LNCaP clone FGC (cell line): ENCODE data around the gene RANBP9.
A peak's percentile ranks its signal among the peaks of the same experiment; 100 is the strongest.

Experiments
- DNase-seq: peaks from one replicate; pipeline ENCODE4 v3.0.0-alpha.2; 2011; ENCODE audit warnings: low read depth
- H3K4me3 ChIP-seq: 2 replicates; pipeline ENCODE4 v1.5.1; 2011; ENCODE audit warnings: mild to moderate bottlenecking, low read depth, low read length, control low read depth
- CTCF ChIP-seq: IDR thresholded peaks from 2 replicates; pipeline ENCODE4 v1.5.1; 2012; ENCODE audit warnings: mild to moderate bottlenecking; ENCODE audit not compliant: control insufficient read depth, insufficient read depth; ENCODE audit errors: extremely low read depth

The RANBP9 gene

GRCh38 chr6:13574149-13574570 lies 137.5 kb downstream of the RANBP9 start:
- peak; percentile 52 for TF ChIP-seq CTCF
- H3K4me3 ChIP-seq = peak overlapping the region; percentile 82
- DNase-seq = peak; percentile 75

GRCh38 chr6:13573669-13574110 lies 137.9 kb downstream of the RANBP9 start:
- no peak for TF ChIP-seq CTCF
- peak overlapping the region; percentile 82 for H3K4me3 ChIP-seq

GRCh38 chr6:13572951-13573654 lies 138.5 kb downstream of the RANBP9 start:
- DNase-seq = no peak
- TF ChIP-seq CTCF = no peak
- peak overlapping the region; percentile 82 for H3K4me3 ChIP-seq

More at GRCh38 chr6:13573669-13574110, 137.9 kb downstream of the RANBP9 start:
- no peak for DNase-seq

GRCh38 chr6:13572240-13572639 lies 139.4 kb downstream of the RANBP9 start:
- no peak for TF ChIP-seq CTCF
- no peak for DNase-seq

More at GRCh38 chr6:13572240-13572639, 139.4 kb downstream of the RANBP9 start:
- no peak overlapping the region for H3K4me3 ChIP-seq
